ENCODE measurements around the gene GAPDHS.

Gene GAPDHS

GRCh38 chr19:35556846-35557538 is 23.7 kb downstream of the GAPDHS start:
- DNase-seq (ENCODE audit: low read depth, low spot score): no peak

DNA sequence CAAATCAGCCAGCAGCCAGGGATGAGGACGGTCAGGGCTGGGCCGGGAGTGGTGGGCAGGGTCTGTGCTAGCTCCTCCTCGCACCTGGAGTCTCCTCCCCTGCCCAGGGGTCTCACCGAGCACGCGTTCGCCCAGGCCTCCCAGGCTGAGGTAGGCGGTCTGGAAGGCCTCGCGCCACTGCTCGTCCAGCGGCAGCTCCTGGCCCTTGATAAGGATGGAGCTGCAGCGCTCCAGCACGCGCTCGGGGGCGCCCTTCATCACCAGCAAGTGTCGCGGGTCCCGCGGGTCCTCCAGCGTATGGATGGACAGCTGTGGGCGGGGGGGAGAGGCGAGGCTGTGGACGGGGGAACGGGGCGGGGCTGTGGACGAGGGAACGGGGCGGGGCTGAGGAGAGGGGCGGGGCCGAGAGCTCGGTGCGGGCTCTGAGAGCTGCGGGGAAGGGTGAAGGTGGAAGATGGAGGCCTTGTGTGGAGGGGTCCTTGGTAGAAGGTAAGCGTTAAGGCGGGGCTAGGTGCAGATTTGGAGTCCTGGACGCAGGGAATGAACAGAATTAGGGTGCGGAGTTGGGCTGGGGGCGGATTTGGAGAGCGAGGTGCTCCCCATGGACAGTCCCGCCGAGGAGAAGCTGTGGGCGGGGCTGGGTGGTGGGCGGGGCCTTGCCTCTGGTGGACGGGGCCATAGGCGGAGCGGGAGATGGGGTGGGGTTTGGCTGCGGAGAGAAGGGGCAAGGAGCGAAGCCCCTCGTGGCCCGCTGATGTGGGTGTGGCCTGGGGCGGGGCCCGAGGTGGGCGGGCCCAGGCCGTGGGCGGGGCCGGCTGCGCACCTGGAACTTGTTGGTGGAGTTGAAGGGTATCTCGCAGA is 24.5 kb downstream of the GAPDHS start:
- peak; percentile 39 for DNase-seq (ENCODE audit: low read depth, low spot score)

- DNase-seq (ENCODE audit: low read depth, low spot score): no peak
These were observed 25.4 kb downstream of the GAPDHS start for GRCh38 chr19:35558400-35559280.

DNA sequence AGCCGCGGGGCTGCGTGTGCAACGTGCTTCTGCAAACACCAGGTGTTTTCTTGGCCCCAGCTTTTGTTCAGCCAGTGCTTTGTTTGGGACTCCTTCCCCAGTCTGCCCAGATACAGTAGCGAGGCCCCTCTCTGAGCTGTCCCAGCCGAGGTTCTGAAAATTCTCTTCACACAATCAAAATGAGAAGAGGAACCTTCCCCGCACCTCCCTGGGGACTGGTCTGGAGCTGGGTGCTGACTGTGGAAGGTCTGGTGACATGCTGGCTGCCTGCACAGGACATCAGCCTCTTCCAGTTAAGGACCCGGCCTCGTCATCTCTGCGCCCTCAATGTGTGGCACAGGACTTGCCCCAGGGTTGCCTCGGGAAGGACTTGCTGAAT is 26.0 kb downstream of the GAPDHS start:
- no peak for DNase-seq (ENCODE audit: low read depth, low spot score)

DNA sequence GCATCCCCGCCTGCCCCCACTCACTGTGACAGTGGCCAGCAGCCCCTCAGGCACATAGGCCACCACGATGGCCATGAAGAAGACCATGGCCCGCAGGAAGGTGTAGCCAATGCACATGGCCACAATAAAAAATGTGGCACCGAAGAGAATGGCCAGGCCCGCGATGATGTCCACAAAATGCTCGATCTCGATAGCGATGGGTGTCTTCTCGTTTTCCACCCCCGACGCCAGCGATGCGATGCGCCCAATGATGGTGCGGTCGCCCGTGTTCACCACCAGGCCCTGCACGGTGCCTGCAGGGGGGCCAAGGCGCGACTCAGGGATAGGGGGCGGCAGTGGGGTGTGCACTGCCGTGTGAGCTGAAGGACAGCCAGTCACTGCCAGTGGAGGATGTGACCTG is 26.5 kb downstream of the GAPDHS start:
- DNase-seq (ENCODE audit: low read depth, low spot score): no peak

DNA sequence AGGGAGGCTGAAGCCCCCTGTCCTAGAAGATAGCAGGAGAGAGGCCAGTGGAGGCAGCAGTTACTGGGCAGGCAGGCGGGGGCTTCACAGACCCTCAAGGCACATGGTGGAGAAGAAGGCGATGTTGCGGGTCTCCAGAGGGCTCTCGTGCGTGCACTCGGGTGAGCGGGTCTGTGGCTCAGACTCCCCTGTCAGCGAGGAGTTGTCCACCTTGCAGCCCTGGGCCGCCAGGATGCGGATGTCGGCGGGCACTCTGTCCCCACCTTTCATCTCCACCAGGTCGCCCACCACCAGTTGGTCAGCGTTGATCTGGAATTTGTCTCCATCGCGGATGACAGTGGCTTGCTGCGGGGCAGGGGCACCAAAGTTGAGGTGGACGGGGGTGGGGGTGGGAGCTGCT is 27.0 kb downstream of the GAPDHS start:
- no peak for DNase-seq (ENCODE audit: low read depth, low spot score)

- DNase-seq (ENCODE audit: low read depth, low spot score): no peak
These were observed 27.4 kb downstream of the GAPDHS start for GRCh38 chr19:35560677-35561076.

DNA sequence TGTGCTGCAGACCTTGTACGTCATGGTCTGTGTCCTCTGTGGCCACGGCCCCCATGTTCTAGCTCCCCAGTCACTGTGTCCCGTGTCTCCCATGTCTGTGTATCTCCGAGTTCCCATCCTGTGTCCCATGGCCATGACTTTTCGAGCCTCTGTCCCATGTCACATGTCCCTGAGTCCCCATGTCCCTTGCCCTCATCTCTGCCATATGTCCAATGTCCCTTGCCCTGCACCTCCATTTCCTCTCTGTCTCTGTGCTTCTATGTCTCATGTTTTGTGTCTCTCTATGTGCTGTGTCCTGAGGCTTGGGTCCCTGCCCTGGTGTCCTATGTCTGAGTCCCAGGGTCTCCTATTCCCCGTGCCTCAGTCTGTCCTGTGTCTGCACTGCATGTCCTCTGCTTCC is 28.2 kb downstream of the GAPDHS start:
- DNase-seq (ENCODE audit: low read depth, low spot score): no peak

DNA sequence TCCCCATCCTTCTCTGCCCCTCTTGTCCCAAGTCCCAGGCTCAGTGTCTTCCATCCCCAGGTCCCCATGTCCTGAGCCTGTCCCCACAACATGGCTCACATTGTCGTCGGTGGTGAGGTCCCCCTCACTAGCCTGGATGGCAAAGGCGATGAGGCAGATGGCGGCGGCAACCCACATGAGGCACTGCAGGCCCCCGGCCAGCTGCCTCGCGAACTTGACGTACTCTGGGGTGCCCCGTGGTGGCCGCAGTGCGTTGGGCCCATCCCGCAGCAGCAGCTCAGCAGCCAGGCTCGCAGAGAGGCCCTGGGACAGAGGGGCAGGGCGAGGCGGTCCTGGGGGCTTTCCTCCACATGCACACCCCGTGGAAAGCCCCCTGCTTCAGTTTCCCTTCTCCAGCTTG is 29.1 kb downstream of the GAPDHS start:
- DNase-seq (ENCODE audit: low read depth, low spot score): no peak

GRCh38 chr19:35562776-35563175 is 29.5 kb downstream of the GAPDHS start:
- no peak for DNase-seq (ENCODE audit: low read depth, low spot score)

DNA sequence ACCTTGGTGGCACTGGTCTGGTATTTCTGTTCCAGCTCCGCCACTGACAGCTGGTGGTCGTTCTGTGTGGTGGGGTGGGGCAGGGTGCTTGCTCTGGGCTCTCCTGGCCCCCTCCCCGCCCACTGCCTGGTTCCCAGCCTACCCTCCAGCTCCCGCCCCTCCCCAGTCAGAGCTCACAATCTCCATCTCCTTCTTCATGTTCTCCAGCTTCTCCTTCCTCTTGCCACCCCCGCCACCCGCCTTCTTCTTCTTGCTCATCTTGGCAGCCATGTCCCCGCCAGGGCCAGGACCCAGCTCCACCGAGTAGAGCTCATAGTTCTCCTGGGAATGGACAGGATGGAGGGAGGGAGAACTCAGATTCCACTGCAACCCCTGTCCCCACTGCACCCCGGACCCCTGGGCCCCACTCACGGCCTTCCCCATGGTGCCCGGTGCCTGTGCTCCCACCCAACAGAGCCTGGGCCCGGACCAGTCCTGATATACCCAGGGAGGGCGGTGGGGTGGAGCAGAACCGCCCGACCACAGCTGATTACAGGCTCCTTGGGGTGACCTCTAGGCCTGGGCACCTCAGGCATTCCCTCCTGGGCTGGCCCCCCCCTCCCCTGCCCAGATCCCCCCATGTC is 30.1 kb downstream of the GAPDHS start, which contains the start of gene ATP4A:
Gene ATP4A, minus strand, starts transcription at position 452 of the 623 bp plus-strand sequence. Its CDS starts 29 bp downstream, at position 423.
- DNase-seq (ENCODE audit: low read depth, low spot score): no peak

- DNase-seq (ENCODE audit: low read depth, low spot score): no peak
These were observed 32.0 kb downstream of the GAPDHS start for GRCh38 chr19:35565016-35565856.

DNA sequence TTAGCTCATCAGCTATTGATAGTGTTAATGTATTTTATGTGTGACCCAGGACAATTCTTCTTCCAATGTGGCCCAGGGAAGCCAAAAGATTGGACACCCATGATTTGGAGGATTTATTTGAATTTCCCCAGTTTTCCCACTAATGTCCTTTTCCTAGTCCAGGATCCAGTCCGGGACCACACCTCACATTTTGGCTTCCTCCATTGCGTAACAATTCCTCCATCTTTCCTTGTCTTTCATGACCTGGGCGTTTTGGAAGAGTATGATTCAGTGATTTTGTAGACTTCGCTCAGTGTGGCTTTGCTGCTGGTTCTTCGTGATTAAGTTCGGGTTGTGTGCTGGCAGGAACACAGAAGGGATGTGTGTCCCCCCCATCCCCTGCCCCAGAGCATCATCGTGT is 33.5 kb downstream of the GAPDHS start:
- no peak for DNase-seq (ENCODE audit: low read depth, low spot score)

DNA sequence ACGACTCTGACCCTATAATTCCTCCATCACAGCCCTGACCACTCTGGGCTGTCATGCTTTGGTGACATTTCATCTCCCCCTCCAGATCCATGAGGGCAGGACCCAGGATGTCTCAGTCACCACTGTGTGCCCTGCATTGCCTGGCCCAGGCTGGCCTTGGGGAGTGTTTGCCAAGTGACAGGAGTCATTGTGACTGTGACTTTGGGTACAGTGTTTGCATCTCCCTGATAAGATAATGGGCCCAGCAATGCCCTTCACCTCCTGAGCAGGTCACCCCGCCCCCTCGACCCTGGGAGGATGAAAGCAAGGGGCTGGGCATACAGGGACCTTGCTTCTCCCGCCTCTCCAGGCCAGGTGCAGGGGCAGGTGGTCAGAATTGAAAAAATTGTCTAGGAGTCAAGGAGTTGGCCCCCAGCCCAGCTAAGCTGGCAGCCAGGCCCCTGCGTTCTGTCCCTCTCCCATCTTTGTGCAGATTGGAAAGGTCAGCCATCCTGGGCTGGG is 36.1 kb downstream of the GAPDHS start:
- no peak for DNase-seq (ENCODE audit: low read depth, low spot score)

- DNase-seq (ENCODE audit: low read depth, low spot score): no peak
These were observed 38.2 kb downstream of the GAPDHS start for GRCh38 chr19:35571406-35571965.

GRCh38 chr19:35577918-35578317 is 44.7 kb downstream of the GAPDHS start:
- DNase-seq (ENCODE audit: low read depth, low spot score): no peak

DNA sequence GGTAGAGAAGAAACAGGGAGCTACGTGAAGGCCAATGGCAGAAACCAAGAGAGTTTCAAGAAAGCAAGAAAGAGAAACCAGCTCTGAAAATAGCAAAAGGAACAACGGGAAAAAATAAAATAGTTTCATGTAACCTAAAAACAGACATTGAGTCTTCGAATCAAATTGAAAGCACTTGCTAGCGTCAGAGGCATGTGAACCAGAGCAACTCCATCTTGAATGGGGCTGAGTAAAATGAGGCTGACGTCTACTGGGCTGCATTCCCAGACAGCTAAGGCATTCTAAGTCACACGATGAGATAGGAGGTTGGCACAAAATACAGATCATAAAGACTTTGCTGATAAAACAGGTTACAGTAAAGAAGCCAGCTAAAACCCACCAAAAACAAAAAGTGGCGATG is 45.5 kb downstream of the GAPDHS start:
- DNase-seq (ENCODE audit: low read depth, low spot score): no peak

DNA sequence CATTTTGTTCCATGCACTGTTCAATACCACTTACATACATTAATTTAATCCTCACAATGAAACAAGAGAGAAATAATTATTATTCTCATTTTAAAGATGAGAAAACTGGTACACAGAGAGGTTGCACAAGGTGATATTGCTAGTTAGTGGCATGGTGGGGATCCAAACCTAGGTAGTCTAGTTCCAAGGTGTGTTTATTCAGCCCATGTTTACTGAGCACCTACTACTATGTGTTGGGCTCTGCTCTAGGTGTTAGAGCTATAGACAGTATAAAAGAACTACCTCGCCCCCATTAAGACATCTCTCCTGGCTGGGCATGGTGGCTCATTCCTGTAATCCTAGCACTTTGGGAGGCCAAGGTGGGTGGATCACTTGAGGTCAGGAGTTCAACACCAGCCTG is 49.5 kb downstream of the GAPDHS start:
- no peak for DNase-seq (ENCODE audit: low read depth, low spot score)

GRCh38 chr19:35585848-35586247 is 52.6 kb downstream of the GAPDHS start, which contains the start of gene PMIS2:
Gene PMIS2 (plus strand): TSS chr19:35586173. CDS start chr19:35586260, 87 bp downstream.
- DNase-seq (ENCODE audit: low read depth, low spot score): no peak

DNA sequence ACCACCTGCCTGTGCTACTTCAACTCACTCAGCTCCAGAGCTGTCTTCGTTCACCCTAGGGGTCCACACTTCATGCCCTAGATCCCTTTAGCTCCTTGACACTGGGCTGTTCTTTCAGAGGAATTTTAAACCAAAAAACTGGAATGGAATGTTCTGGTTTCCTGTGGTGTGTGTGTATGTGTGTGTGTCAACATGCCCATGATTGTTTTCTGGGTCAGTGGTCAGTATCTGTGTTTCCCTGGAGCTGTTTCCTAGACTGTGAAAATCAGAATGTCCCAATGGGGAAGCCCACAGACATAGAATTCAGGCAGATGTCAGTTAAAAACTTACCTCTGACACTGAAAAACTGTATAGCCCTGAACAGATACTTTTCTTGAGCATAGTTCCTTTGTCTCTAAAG is 54.1 kb downstream of the GAPDHS start:
- DNase-seq (ENCODE audit: low read depth, low spot score): no peak

Data from activated naive CD8-positive, alpha-beta T cell treated with anti-CD3 and anti-CD28 coated beads, Interleukin-2, amount 50 U/mL, for 16 hours (primary cell).